Measurements from ENCODE around the gene COG5. TPM values are rescaled to one million over a fixed set of nuclear protein-coding genes. Genes with fewer than 3 reads are reported as not detected.

The COG5 gene
- total and polyA plus RNA-seq, 9 of the 15 experiments (the other 6 are each of a cell fraction or from before 2014, with no cell fraction given), result 15.3 to 75.1 (median 56.4) TPM

GRCh38 chr7:107463139-107464078 lies 100.3 kb downstream of the COG5 start (continued):
- TF ChIP-seq JUND (IDR thresholded peaks at IDR 0.05; ENCODE audit: borderline replicate concordance, low read depth, low read length) (peak; percentile 68; the same call in 1 of the 2 replicates), JUND (tag; IDR thresholded peaks at IDR 0.05; ENCODE audit: borderline replicate concordance, low read depth, low read length) (peak; percentile 15; the same call in 1 of the 3 replicates), PRPF4 (IDR thresholded peaks at IDR 0.05; ENCODE audit: insufficient read depth, low read depth, low read length, poor library complexity, severe bottlenecking) (no peak), RUNX1 (IDR thresholded peaks at IDR 0.05; ENCODE audit: low read depth) (no peak), TBP (optimal IDR thresholded peaks at IDR 0.05; ENCODE audit: low read depth, low read length) (no peak), HDAC2 (IDR thresholded peaks at IDR 0.05) (peak; percentile 55; the same call in 1 of the 2 replicates), NEUROD1 (IDR thresholded peaks at IDR 0.05; ENCODE audit: borderline replicate concordance, low read depth, low read length, partially characterized antibody) (no peak), HMGN3 (IDR thresholded peaks at IDR 0.05; ENCODE audit: borderline replicate concordance, extremely low read depth, insufficient read length, low read depth, low read length) (no peak), MAFG (tag; conservative IDR thresholded peaks at IDR 0.05) (peak; percentile 97), ZNF583 (CRISPR knock-in tag; IDR thresholded peaks at IDR 0.05) (no peak), ZNF445 (CRISPR knock-in tag; IDR thresholded peaks at IDR 0.05; ENCODE audit: low read depth) (no peak), EHMT2 (IDR thresholded peaks at IDR 0.05) (no peak), ZNF551 (CRISPR knock-in tag; IDR thresholded peaks at IDR 0.05) (no peak), TEAD2 (tag; IDR thresholded peaks at IDR 0.05) (no peak), ZC3H11A (IDR thresholded peaks at IDR 0.05; ENCODE audit: low read depth, low read length) (peak; percentile 31; the same call in 1 of the 2 replicates), CBFB (CRISPR knock-in tag; IDR thresholded peaks at IDR 0.05) (no peak), NR1H2 (CRISPR knock-in tag; IDR thresholded peaks at IDR 0.05) (no peak), CBX8 (IDR thresholded peaks at IDR 0.05; ENCODE audit: borderline replicate concordance, extremely low read depth, low read depth, low read length, poor library complexity, severe bottlenecking) (no peak)
- TF ChIP-seq, protein P1, sequence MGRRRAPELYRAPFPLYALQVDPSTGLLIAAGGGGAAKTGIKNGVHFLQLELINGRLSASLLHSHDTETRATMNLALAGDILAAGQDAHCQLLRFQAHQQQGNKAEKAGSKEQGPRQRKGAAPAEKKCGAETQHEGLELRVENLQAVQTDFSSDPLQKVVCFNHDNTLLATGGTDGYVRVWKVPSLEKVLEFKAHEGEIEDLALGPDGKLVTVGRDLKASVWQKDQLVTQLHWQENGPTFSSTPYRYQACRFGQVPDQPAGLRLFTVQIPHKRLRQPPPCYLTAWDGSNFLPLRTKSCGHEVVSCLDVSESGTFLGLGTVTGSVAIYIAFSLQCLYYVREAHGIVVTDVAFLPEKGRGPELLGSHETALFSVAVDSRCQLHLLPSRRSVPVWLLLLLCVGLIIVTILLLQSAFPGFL (CRISPR knock-in tag; IDR thresholded peaks at IDR 0.05), result no peak
- TF ChIP-seq, protein P2, sequence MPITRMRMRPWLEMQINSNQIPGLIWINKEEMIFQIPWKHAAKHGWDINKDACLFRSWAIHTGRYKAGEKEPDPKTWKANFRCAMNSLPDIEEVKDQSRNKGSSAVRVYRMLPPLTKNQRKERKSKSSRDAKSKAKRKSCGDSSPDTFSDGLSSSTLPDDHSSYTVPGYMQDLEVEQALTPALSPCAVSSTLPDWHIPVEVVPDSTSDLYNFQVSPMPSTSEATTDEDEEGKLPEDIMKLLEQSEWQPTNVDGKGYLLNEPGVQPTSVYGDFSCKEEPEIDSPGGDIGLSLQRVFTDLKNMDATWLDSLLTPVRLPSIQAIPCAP (CRISPR knock-in tag; IDR thresholded peaks at IDR 0.05; ENCODE audit: borderline replicate concordance), result no peak
- TF ChIP-seq, protein P3, sequence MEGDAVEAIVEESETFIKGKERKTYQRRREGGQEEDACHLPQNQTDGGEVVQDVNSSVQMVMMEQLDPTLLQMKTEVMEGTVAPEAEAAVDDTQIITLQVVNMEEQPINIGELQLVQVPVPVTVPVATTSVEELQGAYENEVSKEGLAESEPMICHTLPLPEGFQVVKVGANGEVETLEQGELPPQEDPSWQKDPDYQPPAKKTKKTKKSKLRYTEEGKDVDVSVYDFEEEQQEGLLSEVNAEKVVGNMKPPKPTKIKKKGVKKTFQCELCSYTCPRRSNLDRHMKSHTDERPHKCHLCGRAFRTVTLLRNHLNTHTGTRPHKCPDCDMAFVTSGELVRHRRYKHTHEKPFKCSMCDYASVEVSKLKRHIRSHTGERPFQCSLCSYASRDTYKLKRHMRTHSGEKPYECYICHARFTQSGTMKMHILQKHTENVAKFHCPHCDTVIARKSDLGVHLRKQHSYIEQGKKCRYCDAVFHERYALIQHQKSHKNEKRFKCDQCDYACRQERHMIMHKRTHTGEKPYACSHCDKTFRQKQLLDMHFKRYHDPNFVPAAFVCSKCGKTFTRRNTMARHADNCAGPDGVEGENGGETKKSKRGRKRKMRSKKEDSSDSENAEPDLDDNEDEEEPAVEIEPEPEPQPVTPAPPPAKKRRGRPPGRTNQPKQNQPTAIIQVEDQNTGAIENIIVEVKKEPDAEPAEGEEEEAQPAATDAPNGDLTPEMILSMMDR (IDR thresholded peaks at IDR 0.05 in 2 of 3, conservative IDR thresholded peaks at IDR 0.05 in 1 of 3; ENCODE audit: insufficient read depth in 2 of 3, low read depth in 1 of 3, low read length in 3 of 3), result peak; percentile 77 to 97 (median 82)
- TF ChIP-seq, protein P4, sequence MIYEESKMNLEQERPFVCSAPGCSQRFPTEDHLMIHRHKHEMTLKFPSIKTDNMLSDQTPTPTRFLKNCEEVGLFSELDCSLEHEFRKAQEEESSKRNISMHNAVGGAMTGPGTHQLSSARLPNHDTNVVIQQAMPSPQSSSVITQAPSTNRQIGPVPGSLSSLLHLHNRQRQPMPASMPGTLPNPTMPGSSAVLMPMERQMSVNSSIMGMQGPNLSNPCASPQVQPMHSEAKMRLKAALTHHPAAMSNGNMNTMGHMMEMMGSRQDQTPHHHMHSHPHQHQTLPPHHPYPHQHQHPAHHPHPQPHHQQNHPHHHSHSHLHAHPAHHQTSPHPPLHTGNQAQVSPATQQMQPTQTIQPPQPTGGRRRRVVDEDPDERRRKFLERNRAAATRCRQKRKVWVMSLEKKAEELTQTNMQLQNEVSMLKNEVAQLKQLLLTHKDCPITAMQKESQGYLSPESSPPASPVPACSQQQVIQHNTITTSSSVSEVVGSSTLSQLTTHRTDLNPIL (CRISPR knock-in tag; IDR thresholded peaks at IDR 0.05), result no peak
